Type B pancreatic cell (in vitro differentiated cells): ENCODE data around the gene FLOT1. TPM values are rescaled to one million over a fixed set of nuclear protein-coding genes. Genes with fewer than 3 reads are reported as not detected.
A peak's percentile ranks its signal among the peaks of the same experiment; 100 is the strongest.
"Not testable (repeated sequence)": the region's sequence is repeated elsewhere in the genome, so short reads cannot be mapped to it uniquely, and the experiment has no call there.

Source experiments
- DNase-seq: peaks from one replicate; pipeline ENCODE4 v3.0.0; 2021; ENCODE audit warnings: mixed read lengths; ENCODE audit not compliant: unreplicated experiment; ENCODE audit errors: extremely low spot score
- H3K27ac Mint-ChIP-seq: 2 replicates; pipeline ENCODE4 v1.8.0; 2021; ENCODE audit warnings: mild to moderate bottlenecking, mixed read lengths
- H3K27me3 Mint-ChIP-seq: 2 replicates; pipeline ENCODE4 v1.8.0; 2021; ENCODE audit warnings: mixed read lengths
- H3K36me3 Mint-ChIP-seq: 2 replicates; pipeline ENCODE4 v1.8.0; 2021; ENCODE audit warnings: mixed read lengths
- H3K4me1 Mint-ChIP-seq: one replicate; pipeline ENCODE4 v1.8.0; 2021; ENCODE audit warnings: mixed read lengths; ENCODE audit not compliant: unreplicated experiment
- H3K4me3 Mint-ChIP-seq: 2 replicates; pipeline ENCODE4 v1.8.0; 2021; ENCODE audit warnings: mild to moderate bottlenecking, mixed read lengths
- H3K9me3 Mint-ChIP-seq: 2 replicates; pipeline ENCODE4 v1.8.0; 2021; ENCODE audit warnings: mixed read lengths
- total RNA-seq: library from RNA; stranded (reverse); gene quantifications from 2 replicates; pipeline ENCODE4 v1.2.1, GENCODE V29; 2021; ENCODE audit warnings: low replicate concordance
- TF ChIP-seq, protein P1 (sequence below): fragments of 200-600 bp; sonication (generic); conservative IDR thresholded peaks from 2 replicates; pipeline ENCODE4 v1.5.0; 2021; ENCODE audit warnings: antibody characterized with exemption, mild to moderate bottlenecking

FLOT1 gene
- total RNA-seq, 1 donor from 2014 or later, result 94.8 TPM

DNA sequence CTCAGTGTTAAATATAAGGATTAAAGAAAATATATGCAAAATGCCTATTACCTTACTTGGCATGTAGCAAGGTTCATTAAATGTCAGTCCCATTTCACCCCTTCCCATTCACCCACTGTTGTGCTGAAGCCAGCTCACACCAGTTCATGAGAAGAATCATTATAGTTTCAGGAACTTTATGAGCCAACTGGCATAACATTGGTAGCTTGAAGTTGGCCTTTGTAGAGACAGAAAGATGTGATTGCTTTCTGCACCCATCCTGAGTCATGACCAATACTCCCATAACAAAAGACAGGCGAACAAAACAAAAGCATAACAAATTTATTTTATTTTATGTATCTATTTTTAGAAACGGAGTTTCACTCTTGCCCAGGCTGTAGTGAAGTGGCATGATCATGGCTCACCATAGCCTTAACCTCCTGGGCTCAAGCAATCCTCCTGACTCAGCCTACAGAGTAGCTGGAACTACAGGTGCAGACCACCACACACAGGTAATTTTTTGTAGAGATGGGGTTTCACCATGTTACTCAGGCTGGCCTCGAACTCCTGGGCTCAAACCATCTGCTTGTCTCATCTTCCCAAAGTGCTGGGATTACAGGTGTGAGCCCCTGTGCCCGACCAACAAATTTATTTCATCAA, 19.4 kb upstream of the FLOT1 start:
- H3K27me3 Mint-ChIP-seq, result no peaks in the 10 kb centered on the region
- peaks cover 4% of the 10 kb centered on the region for H3K9me3 Mint-ChIP-seq
- no peak overlapping the region for H3K27ac Mint-ChIP-seq
- no peak for DNase-seq
- H3K4me1 Mint-ChIP-seq, result peaks cover 56% of the 10 kb centered on the region
- H3K4me3 Mint-ChIP-seq, result no peak overlapping the region
- H3K36me3 Mint-ChIP-seq, result no peaks in the 10 kb centered on the region
- TF ChIP-seq, protein P1, sequence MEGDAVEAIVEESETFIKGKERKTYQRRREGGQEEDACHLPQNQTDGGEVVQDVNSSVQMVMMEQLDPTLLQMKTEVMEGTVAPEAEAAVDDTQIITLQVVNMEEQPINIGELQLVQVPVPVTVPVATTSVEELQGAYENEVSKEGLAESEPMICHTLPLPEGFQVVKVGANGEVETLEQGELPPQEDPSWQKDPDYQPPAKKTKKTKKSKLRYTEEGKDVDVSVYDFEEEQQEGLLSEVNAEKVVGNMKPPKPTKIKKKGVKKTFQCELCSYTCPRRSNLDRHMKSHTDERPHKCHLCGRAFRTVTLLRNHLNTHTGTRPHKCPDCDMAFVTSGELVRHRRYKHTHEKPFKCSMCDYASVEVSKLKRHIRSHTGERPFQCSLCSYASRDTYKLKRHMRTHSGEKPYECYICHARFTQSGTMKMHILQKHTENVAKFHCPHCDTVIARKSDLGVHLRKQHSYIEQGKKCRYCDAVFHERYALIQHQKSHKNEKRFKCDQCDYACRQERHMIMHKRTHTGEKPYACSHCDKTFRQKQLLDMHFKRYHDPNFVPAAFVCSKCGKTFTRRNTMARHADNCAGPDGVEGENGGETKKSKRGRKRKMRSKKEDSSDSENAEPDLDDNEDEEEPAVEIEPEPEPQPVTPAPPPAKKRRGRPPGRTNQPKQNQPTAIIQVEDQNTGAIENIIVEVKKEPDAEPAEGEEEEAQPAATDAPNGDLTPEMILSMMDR, result no peak

GRCh38 chr6:30760549-30760948, 18.1 kb upstream of the FLOT1 start:
- peak overlapping the region; percentile 24 for H3K27ac Mint-ChIP-seq
- no peaks in the 10 kb centered on the region for H3K27me3 Mint-ChIP-seq
- DNase-seq, result no peak
- peaks cover 4% of the 10 kb centered on the region for H3K9me3 Mint-ChIP-seq
- H3K4me1 Mint-ChIP-seq, result peaks cover 48% of the 10 kb centered on the region
- H3K36me3 Mint-ChIP-seq, result no peaks in the 10 kb centered on the region
- no peak overlapping the region for H3K4me3 Mint-ChIP-seq
- TF ChIP-seq, protein P1, result no peak

GRCh38 chr6:30759575-30760239, 17.2 kb upstream of the FLOT1 start:
- peaks cover 4% of the 10 kb centered on the region for H3K9me3 Mint-ChIP-seq
- DNase-seq, result no peak
- peak overlapping the region; percentile 78 for H3K27ac Mint-ChIP-seq
- H3K4me1 Mint-ChIP-seq, result peaks cover 39% of the 10 kb centered on the region
- H3K4me3 Mint-ChIP-seq, result no peak overlapping the region
- H3K27me3 Mint-ChIP-seq, result no peaks in the 10 kb centered on the region
- H3K36me3 Mint-ChIP-seq, result no peaks in the 10 kb centered on the region
- TF ChIP-seq, protein P1, result no peak

DNA sequence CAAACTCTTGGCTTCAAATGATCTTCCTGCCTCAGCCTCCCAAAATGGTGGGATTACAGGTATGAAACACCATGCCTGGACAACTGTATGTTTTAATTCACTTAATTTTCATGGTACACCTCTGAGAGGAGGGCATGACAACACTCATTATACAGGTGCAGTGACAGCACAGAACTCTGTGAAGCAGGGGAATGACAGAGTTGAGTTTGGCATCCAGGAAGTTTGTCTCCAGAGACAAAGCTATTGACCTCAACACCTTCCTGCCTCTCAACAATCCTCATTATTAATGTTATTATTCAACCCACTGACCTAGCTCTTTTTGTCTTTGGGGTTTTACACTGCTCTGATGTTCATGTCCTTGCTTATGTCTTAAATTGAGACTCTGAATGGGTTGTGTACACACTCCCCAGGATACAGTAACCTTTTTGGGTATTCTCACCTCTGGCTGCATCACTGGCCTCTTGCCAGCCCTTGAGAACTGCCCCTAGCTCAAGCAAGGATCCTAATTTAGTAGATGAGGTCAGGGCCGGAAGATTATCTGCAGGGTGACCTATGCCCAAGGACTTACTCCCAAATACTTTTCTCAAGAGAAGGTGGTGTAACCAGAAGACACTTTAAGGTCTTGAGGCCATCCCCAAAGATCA, 14.9 kb upstream of the FLOT1 start:
- H3K4me1 Mint-ChIP-seq, result peaks cover 27% of the 10 kb centered on the region
- no peak overlapping the region for H3K27ac Mint-ChIP-seq
- no peak overlapping the region for H3K4me3 Mint-ChIP-seq
- no peak for DNase-seq
- no peaks in the 10 kb centered on the region for H3K9me3 Mint-ChIP-seq
- H3K36me3 Mint-ChIP-seq, result no peaks in the 10 kb centered on the region
- TF ChIP-seq, protein P1, result no peak
- H3K27me3 Mint-ChIP-seq, result no peaks in the 10 kb centered on the region

- not testable (repeated sequence) for H3K27ac Mint-ChIP-seq, H3K27me3 Mint-ChIP-seq, H3K36me3 Mint-ChIP-seq, H3K9me3 Mint-ChIP-seq, H3K4me3 Mint-ChIP-seq, DNase-seq
- H3K4me1 Mint-ChIP-seq, result peaks cover 34% of the 10 kb centered on the region
Measured at GRCh38 chr6:30756405-30757003, 14.0 kb upstream of the FLOT1 start.

GRCh38 chr6:30754631-30755030, 12.1 kb upstream of the FLOT1 start:
- TF ChIP-seq, protein P1, result no peak
- no peak overlapping the region for H3K27ac Mint-ChIP-seq
- H3K9me3 Mint-ChIP-seq, result no peaks in the 10 kb centered on the region
- H3K36me3 Mint-ChIP-seq, result no peaks in the 10 kb centered on the region
- H3K4me1 Mint-ChIP-seq, result peaks cover 36% of the 10 kb centered on the region
- no peaks in the 10 kb centered on the region for H3K27me3 Mint-ChIP-seq
- H3K4me3 Mint-ChIP-seq, result no peak overlapping the region
- DNase-seq, result no peak
